Neural cell (in vitro differentiated cells): ENCODE measurements around the gene STK24. TPM values are rescaled to one million over a fixed set of nuclear protein-coding genes. Genes with fewer than 3 reads are reported as not detected.

Experiments
- H2AFZ ChIP-seq: fragments of 200-600, 300-800 bp; sonication (generic), shearing (Covaris generic); 2 replicates; pipeline ENCODE4 v1.6.0; 2014; ENCODE audit warnings: low read depth, mild to moderate bottlenecking, antibody characterized with exemption, low read length, moderate library complexity
- H3F3A ChIP-seq: fragments of 200-600 bp; shearing (Covaris generic); 2 replicates; pipeline ENCODE4 v1.6.1; 2016; ENCODE audit warnings: mild to moderate bottlenecking, moderate library complexity, mixed read lengths, antibody characterized with exemption, low read length; ENCODE audit not compliant: insufficient read depth, poor library complexity, severe bottlenecking
- H3K27ac ChIP-seq: fragments of 200-600, 300-800 bp; sonication (generic), shearing (Covaris generic); 2 replicates; pipeline ENCODE4 v1.5.1; 2014; ENCODE audit warnings: mild to moderate bottlenecking, low read length, moderate library complexity
- H3K27me3 ChIP-seq: fragments of 300-800, 200-600 bp; sonication (generic), shearing (Covaris generic); 2 replicates; pipeline ENCODE4 v1.6.0; 2014; ENCODE audit warnings: mild to moderate bottlenecking, low read depth, low read length, moderate library complexity; ENCODE audit not compliant: insufficient read depth
- H3K36me3 ChIP-seq: fragments of 300-800, 200-600 bp; sonication (generic), shearing (Covaris generic); 2 replicates; pipeline ENCODE4 v1.5.1; 2014; ENCODE audit warnings: mild to moderate bottlenecking, antibody characterized with exemption, low read length, moderate library complexity; ENCODE audit not compliant: insufficient read depth
- H3K4me2 ChIP-seq: fragments of 300-800, 200-600 bp; sonication (generic), shearing (Covaris generic); 2 replicates; pipeline ENCODE4 v1.6.0; 2014; ENCODE audit warnings: mild to moderate bottlenecking, low read length
- H3K4me3 ChIP-seq: fragments of 300-800, 200-600 bp; sonication (generic), shearing (Covaris generic); 2 replicates; pipeline ENCODE4 v1.5.1; 2014; ENCODE audit warnings: mild to moderate bottlenecking, low read length, moderate library complexity
- H3K79me2 ChIP-seq: fragments of 200-600 bp; shearing (Covaris generic); replicated peaks from 2 replicates; pipeline ENCODE4 v1.6.0; 2014; ENCODE audit warnings: mild to moderate bottlenecking, low read length, moderate library complexity; ENCODE audit not compliant: insufficient read depth
- H3K9ac ChIP-seq: fragments of 300-800, 200-600 bp; sonication (generic), shearing (Covaris generic); 2 replicates; pipeline ENCODE4 v1.6.1; 2016; ENCODE audit warnings: mild to moderate bottlenecking, low read length, mixed read lengths
- H3K9me2 ChIP-seq: fragments of 200-600 bp; shearing (Covaris generic); 2 replicates; pipeline ENCODE4 v1.6.1; 2016; ENCODE audit warnings: mild to moderate bottlenecking, low read length, mixed read lengths; ENCODE audit not compliant: insufficient read depth
- H3K9me3 ChIP-seq: fragments of 200-600, 300-800 bp; sonication (generic), shearing (Covaris generic); 2 replicates; pipeline ENCODE4 v1.6.1; 2016; ENCODE audit warnings: mild to moderate bottlenecking, mixed run types, low read length, moderate library complexity, mixed read lengths
- H4K20me1 ChIP-seq: fragments of 200-600 bp; shearing (Covaris generic); 2 replicates; pipeline ENCODE4 v1.6.1; 2016; ENCODE audit warnings: mild to moderate bottlenecking, mixed run types; ENCODE audit not compliant: insufficient read depth
- EP300 ChIP-seq: fragments of 450-650 bp; conservative IDR thresholded peaks from 2 replicates; pipeline ENCODE4 v1.6.1; 2014; ENCODE audit warnings: antibody characterized with exemption, mild to moderate bottlenecking, moderate library complexity; ENCODE audit not compliant: poor library complexity, severe bottlenecking
- EZH2 ChIP-seq: fragments of 200-600, 300-800 bp; shearing (Covaris generic), sonication (generic); IDR thresholded peaks from 2 replicates; pipeline ENCODE4 v1.6.1; 2014; ENCODE audit warnings: antibody characterized with exemption, low read length, borderline replicate concordance, mild to moderate bottlenecking; ENCODE audit not compliant: insufficient read depth, poor library complexity, severe bottlenecking
- MXI1 ChIP-seq: fragments of 450-650 bp; conservative IDR thresholded peaks from 2 replicates; pipeline ENCODE4 v1.6.1; 2014; ENCODE audit warnings: antibody characterized with exemption, mild to moderate bottlenecking; ENCODE audit not compliant: poor library complexity, severe bottlenecking
- POLR2AphosphoS5 ChIP-seq: IDR thresholded peaks from 2 replicates; pipeline ENCODE4 v1.6.1; 2012
- RAD21 ChIP-seq: fragments of 450-650 bp; conservative IDR thresholded peaks from 2 replicates; pipeline ENCODE4 v1.6.1; 2014; ENCODE audit warnings: antibody characterized with exemption, mild to moderate bottlenecking, moderate library complexity
- REST ChIP-seq: IDR thresholded peaks from 2 replicates; pipeline ENCODE4 v1.6.1; 2012; ENCODE audit warnings: borderline replicate concordance
- SMC3 ChIP-seq: fragments of 450-650 bp; conservative IDR thresholded peaks from 2 replicates; pipeline ENCODE4 v1.6.1; 2014; ENCODE audit warnings: antibody characterized with exemption, mild to moderate bottlenecking, moderate library complexity; ENCODE audit not compliant: poor library complexity
- TAF1 ChIP-seq: IDR thresholded peaks from 2 replicates; pipeline ENCODE4 v1.6.1; 2012; ENCODE audit warnings: low read depth
- polyA plus RNA-seq: library from polyadenylated mRNA; depleted of rRNA; stranded (reverse); fragments of >200 nt; gene quantifications from 2 replicates; pipeline ENCODE4 v1.2.3, GENCODE V29; 2014
- TF ChIP-seq, protein P1 (sequence below): fragments of 450-650 bp; IDR thresholded peaks from 2 replicates; pipeline ENCODE4 v1.5.1; 2014; ENCODE audit warnings: antibody characterized with exemption, mild to moderate bottlenecking, moderate library complexity; ENCODE audit not compliant: poor library complexity, severe bottlenecking

STK24 gene
- polyA plus RNA-seq, 1 donor from 2014 or later = 66.0 TPM

DNA sequence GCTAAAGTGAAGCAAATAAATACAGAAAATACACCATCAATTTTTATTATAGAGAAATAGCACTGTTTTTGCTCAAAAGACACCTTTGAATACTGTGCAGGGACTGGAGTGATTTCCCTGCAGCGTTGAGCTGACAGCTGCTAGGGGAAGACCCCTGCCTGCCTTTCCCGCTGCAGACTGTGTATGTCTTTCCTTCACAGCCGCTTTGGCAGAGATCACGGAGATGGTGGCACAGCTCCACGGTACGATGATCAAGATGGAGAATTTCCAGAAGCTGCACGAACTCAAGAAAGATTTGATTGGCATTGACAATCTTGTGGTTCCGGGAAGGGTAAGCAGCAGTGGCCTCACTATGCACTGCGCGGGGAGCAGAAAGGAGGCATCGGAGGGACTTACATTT, 141.5 kb downstream of the STK24 start:
- H4K20me1 ChIP-seq = no peaks in the 10 kb centered on the region
- no peaks in the 10 kb centered on the region for H3K79me2 ChIP-seq
- no peaks in the 10 kb centered on the region for H3K27me3 ChIP-seq

DNA sequence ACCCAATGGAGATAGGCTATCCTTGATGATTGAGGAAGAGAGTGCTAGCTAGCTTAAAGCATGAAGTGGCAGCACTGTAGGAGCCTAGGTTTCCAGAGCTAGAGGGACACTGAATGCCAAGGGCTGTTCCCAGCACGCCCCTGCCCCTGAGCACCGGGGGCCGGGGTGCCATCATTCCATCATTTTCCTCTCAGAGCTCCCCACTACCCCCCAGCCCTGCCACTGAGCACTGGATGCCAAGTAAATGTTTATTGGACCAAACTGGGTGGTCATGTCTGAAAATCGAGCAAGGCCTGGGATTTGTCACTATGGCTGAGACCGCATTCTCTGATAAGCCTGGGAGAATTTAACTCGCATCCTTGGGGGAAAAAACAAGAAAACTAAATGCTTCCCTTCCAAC, 142.8 kb downstream of the STK24 start:
- no peaks in the 10 kb centered on the region for H3F3A ChIP-seq
- TF ChIP-seq EZH2 (no peak), MXI1 (no peak), EP300 (no peak), TAF1 (no peak), RAD21 (no peak), POLR2AphosphoS5 (no peak), SMC3 (no peak), REST (no peak)
- TF ChIP-seq, protein P1, sequence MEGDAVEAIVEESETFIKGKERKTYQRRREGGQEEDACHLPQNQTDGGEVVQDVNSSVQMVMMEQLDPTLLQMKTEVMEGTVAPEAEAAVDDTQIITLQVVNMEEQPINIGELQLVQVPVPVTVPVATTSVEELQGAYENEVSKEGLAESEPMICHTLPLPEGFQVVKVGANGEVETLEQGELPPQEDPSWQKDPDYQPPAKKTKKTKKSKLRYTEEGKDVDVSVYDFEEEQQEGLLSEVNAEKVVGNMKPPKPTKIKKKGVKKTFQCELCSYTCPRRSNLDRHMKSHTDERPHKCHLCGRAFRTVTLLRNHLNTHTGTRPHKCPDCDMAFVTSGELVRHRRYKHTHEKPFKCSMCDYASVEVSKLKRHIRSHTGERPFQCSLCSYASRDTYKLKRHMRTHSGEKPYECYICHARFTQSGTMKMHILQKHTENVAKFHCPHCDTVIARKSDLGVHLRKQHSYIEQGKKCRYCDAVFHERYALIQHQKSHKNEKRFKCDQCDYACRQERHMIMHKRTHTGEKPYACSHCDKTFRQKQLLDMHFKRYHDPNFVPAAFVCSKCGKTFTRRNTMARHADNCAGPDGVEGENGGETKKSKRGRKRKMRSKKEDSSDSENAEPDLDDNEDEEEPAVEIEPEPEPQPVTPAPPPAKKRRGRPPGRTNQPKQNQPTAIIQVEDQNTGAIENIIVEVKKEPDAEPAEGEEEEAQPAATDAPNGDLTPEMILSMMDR = no peak
- no peaks in the 10 kb centered on the region for H3K9me3 ChIP-seq
- no peak overlapping the region for H2AFZ ChIP-seq
- no peaks in the 10 kb centered on the region for H4K20me1 ChIP-seq
- no peak overlapping the region for H3K4me3 ChIP-seq
- no peaks in the 10 kb centered on the region for H3K9me2 ChIP-seq
- H3K36me3 ChIP-seq = no peaks in the 10 kb centered on the region
- H3K27ac ChIP-seq = no peak overlapping the region
- no peaks in the 10 kb centered on the region for H3K79me2 ChIP-seq
- H3K27me3 ChIP-seq = no peaks in the 10 kb centered on the region
- no peak overlapping the region for H3K9ac ChIP-seq
- H3K4me2 ChIP-seq = no peak overlapping the region

More for the DNA sequence above, 141.5 kb downstream of the STK24 start:
- Histone ChIP-seq H3K9me3 (no peaks in the 10 kb centered on the region), H3K36me3 (no peaks in the 10 kb centered on the region), H3F3A (no peaks in the 10 kb centered on the region), H3K9me2 (no peaks in the 10 kb centered on the region), H3K9ac (no peak overlapping the region), H3K4me2 (no peak overlapping the region), H2AFZ (no peak overlapping the region), H3K4me3 (no peak overlapping the region), H3K27ac (peak overlapping the region; percentile 31)
- peak; percentile 55 for TF ChIP-seq POLR2AphosphoS5
- no peak for TF ChIP-seq EZH2

- Histone ChIP-seq H3K9me2 (no peaks in the 10 kb centered on the region), H3K9me3 (no peaks in the 10 kb centered on the region), H4K20me1 (no peaks in the 10 kb centered on the region), H3K4me3 (no peak overlapping the region), H3K27ac (no peak overlapping the region), H3K9ac (no peak overlapping the region), H2AFZ (no peak overlapping the region), H3F3A (no peaks in the 10 kb centered on the region), H3K4me2 (no peak overlapping the region), H3K36me3 (no peaks in the 10 kb centered on the region), H3K79me2 (no peaks in the 10 kb centered on the region), H3K27me3 (no peaks in the 10 kb centered on the region)
- no peak for TF ChIP-seq EP300
- TF ChIP-seq POLR2AphosphoS5 = no peak
- no peak for TF ChIP-seq SMC3
Observed at GRCh38 chr13:98433654-98434053, 143.3 kb downstream of the STK24 start.
